K562 (cell line): Measurements from ENCODE around the gene ZNF749. TPM values are rescaled to one million over a fixed set of nuclear protein-coding genes. Genes with fewer than 3 reads are reported as not detected.

Experiments used
- CHCHD3 ChIP-seq: fragments of 250-450 bp; sonication (Bioruptor Pico); IDR thresholded peaks from 2 replicates; pipeline ENCODE4 v2.1.2; 2022; ENCODE audit warnings: mild to moderate bottlenecking
- CHD2 ChIP-seq: IDR thresholded peaks from 2 replicates; pipeline ENCODE4 v1.6.1; 2011; ENCODE audit warnings: low read depth, low read length
- FOXP1 ChIP-seq: sonication (generic); formaldehyde crosslinking; IDR thresholded peaks from 2 replicates; pipeline ENCODE4 v1.8.0; 2022; ENCODE audit warnings: mild to moderate bottlenecking, missing genetic modification reagents
- GTF2A2 ChIP-seq: IDR thresholded peaks from 2 replicates; pipeline ENCODE4 v1.6.1; 2016; ENCODE audit warnings: mild to moderate bottlenecking, missing genetic modification characterization, missing compliant biosample characterization
- HEY1 ChIP-seq: fragments of 250-450 bp; sonication (Bioruptor Pico); IDR thresholded peaks from 2 replicates; pipeline ENCODE4 v1.5.0; 2020; ENCODE audit warnings: mild to moderate bottlenecking, moderate library complexity, borderline replicate concordance
- HMBOX1 ChIP-seq: sonication (generic); IDR thresholded peaks from 2 replicates; pipeline ENCODE4 v1.6.1; 2016
- JUND ChIP-seq, 2 experiments: IDR thresholded peaks; 2 replicates in 1 of 2; 3 replicates in 1 of 2; pipeline ENCODE4 v1.6.1; 2011; ENCODE audit warnings: borderline replicate concordance in 2 of 2, low read depth in 2 of 2, low read length in 2 of 2, improper control_type of control experiment in 1 of 2, missing biosample characterization in 1 of 2, missing genetic modification characterization in 1 of 2, missing genetic modification reagents in 1 of 2
- KLF13 ChIP-seq: fragments of 450-650 bp; IDR thresholded peaks from 2 replicates; pipeline ENCODE4 v1.6.1; 2016; ENCODE audit warnings: missing genetic modification characterization, low read depth, mild to moderate bottlenecking, missing compliant biosample characterization, moderate library complexity, borderline replicate concordance
- MCM2 ChIP-seq: fragments of 450-650 bp; IDR thresholded peaks from 2 replicates; pipeline ENCODE4 v1.6.1; 2017; ENCODE audit warnings: low read depth, mild to moderate bottlenecking
- PREB ChIP-seq: sonication (generic); formaldehyde crosslinking; IDR thresholded peaks from 2 replicates; pipeline ENCODE4 v1.8.1; 2023; ENCODE audit warnings: mild to moderate bottlenecking, missing genetic modification reagents
- RFX5 ChIP-seq: IDR thresholded peaks from 2 replicates; pipeline ENCODE4 v1.6.1; 2011; ENCODE audit warnings: low read depth, mild to moderate bottlenecking, improper control_type of control experiment, low read length
- TAF7 ChIP-seq: fragments of 450-650 bp; IDR thresholded peaks from 2 replicates; pipeline ENCODE4 v1.6.1; 2016; ENCODE audit warnings: missing genetic modification characterization, missing compliant biosample characterization
- THAP7 ChIP-seq: fragments of 250-450 bp; sonication (Bioruptor Pico); IDR thresholded peaks from 2 replicates; pipeline ENCODE4 v1.5.0; 2021
- ZBTB11 ChIP-seq, 3 experiments: fragments of 200-800 bp in 1 of 3; fragments of 250-450 bp in 1 of 3; fragments of 450-650 bp in 1 of 3; sonication (Bioruptor Pico) in 1 of 3; sonication (Bioruptor generic) in 1 of 3; formaldehyde crosslinking in 1 of 3; IDR thresholded peaks; 2 replicates each; pipeline versions ENCODE4 v1.6.1 to v1.8.0; 2016 to 2022; ENCODE audit warnings: mild to moderate bottlenecking in 2 of 3, missing genetic modification characterization in 2 of 3, missing compliant biosample characterization in 1 of 3, moderate library complexity in 1 of 3
- ZBTB9 ChIP-seq: fragments of 450-650 bp; formaldehyde crosslinking; IDR thresholded peaks from 2 replicates; pipeline ENCODE4 v1.4.0; 2020; ENCODE audit warnings: mild to moderate bottlenecking, moderate library complexity
- ZC3H8 ChIP-seq: fragments of 450-650 bp; IDR thresholded peaks from 2 replicates; pipeline ENCODE4 v1.6.1; 2017
- ZFP1 ChIP-seq: fragments of 450-650 bp; formaldehyde crosslinking; IDR thresholded peaks from 2 replicates; pipeline ENCODE4 v1.4.0; 2020; ENCODE audit warnings: mild to moderate bottlenecking, mixed read lengths
- ZNF165 ChIP-seq: fragments of 250-450 bp; sonication (Bioruptor Pico); IDR thresholded peaks from 2 replicates; pipeline ENCODE4 v1.4.0; 2020; ENCODE audit warnings: borderline replicate concordance
- ZNF175 ChIP-seq: fragments of 200-800 bp; sonication (Bioruptor generic); IDR thresholded peaks from 2 replicates; pipeline ENCODE4 v1.6.1; 2016; ENCODE audit warnings: low read depth, mild to moderate bottlenecking, missing genetic modification characterization, missing compliant biosample characterization
- polyA plus RNA-seq, 8 experiments: library from polyadenylated mRNA; depleted of rRNA in 4 of 8; stranded (reverse) in 5 of 8; unstranded in 3 of 8; fragments of >200 nt; fragmentation: Nextera tagmentation in 2 of 8; fragmentation: Illumina TruSeq in 1 of 8; extraction: Ambion mirVana in 2 of 8; extraction: Trizol in 1 of 8; gene quantifications; 2 replicates each; pipeline versions ENCODE4 v1.2.1 to v1.2.3, GENCODE V29; 2011 to 2014; ENCODE audit warnings: inconsistent platforms in 1 of 8, missing spikeins in 1 of 8
- total RNA-seq, 7 experiments: library from RNA; depleted of rRNA in 6 of 7; stranded (reverse); fragments of >200 nt in 6 of 7; fragmentation: Illumina TruSeq in 2 of 7; extraction: Trizol in 2 of 7; gene quantifications; 2 replicates each; pipeline versions ENCODE4 v1.2.1 to v1.2.3, GENCODE V29; 2011 to 2021; ENCODE audit warnings: low replicate concordance in 1 of 7

ZNF749 gene
- total and polyA plus RNA-seq, 9 of the 15 experiments (the other 6 are each of a cell fraction or from before 2014, with no cell fraction given): 5.3 to 33.2 (median 15.0) TPM

- no peak for TF ChIP-seq ZBTB11 (CRISPR knock-in tag; IDR thresholded peaks at IDR 0.05)
- no peak for TF ChIP-seq CHCHD3 (CRISPR knock-in tag)
- no peak for TF ChIP-seq ZC3H8
- TF ChIP-seq ZNF175 (CRISPR knock-in tag): 0 out of 2 replicates have a peak, but pooled peaks have one; percentile 53
- TF ChIP-seq ZNF165 (CRISPR knock-in tag): no peak
- TF ChIP-seq GTF2A2 (tag): no peak
- TF ChIP-seq THAP7 (CRISPR knock-in tag): no peak
- TF ChIP-seq ZBTB9: no peak
- no peak for TF ChIP-seq CHD2
- TF ChIP-seq FOXP1 (CRISPR knock-in tag): no peak
- no peak for TF ChIP-seq JUND (IDR thresholded peaks at IDR 0.05; ENCODE audit: borderline replicate concordance, low read depth, low read length)
- no peak; the same call in 2 of the 3 replicates for TF ChIP-seq JUND (tag; IDR thresholded peaks at IDR 0.05; ENCODE audit: borderline replicate concordance, low read depth, low read length)
- TF ChIP-seq ZFP1: no peak
- no peak for TF ChIP-seq HEY1 (CRISPR knock-in tag)
- TF ChIP-seq HMBOX1: no peak
- TF ChIP-seq MCM2: no peak
- no peak for TF ChIP-seq KLF13
- TF ChIP-seq TAF7 (tag): no peak
- TF ChIP-seq PREB (CRISPR knock-in tag): no peak
- no peak for TF ChIP-seq RFX5
Measured at GRCh38 chr19:57477191-57478008, 42.3 kb downstream of the ZNF749 start, which contains the start of gene ZNF772 (continued).
